Activated CD8-positive, alpha-beta memory T cell treated with anti-CD3 and anti-CD28 coated beads, Interleukin-2, amount 50 U/mL, for 24 hours (primary cell): ENCODE results near the gene ACTN2.

Experiments
- DNase-seq: peaks from one replicate; pipeline ENCODE4 v3.0.0-alpha.2; 2020; ENCODE audit errors: extremely low read depth

The ACTN2 gene

GRCh38 chr1:236773919-236774318, 87.6 kb downstream of the ACTN2 start:
- DNase-seq: no peak

- no peak for DNase-seq
Observed at GRCh38 chr1:236774926-236775325, 88.6 kb downstream of the ACTN2 start.

GRCh38 chr1:236779312-236779711, 93.0 kb downstream of the ACTN2 start:
- no peak for DNase-seq

GRCh38 chr1:236785477-236785876, 99.2 kb downstream of the ACTN2 start:
- no peak for DNase-seq

GRCh38 chr1:236786453-236786852, 100.2 kb downstream of the ACTN2 start:
- DNase-seq: no peak

GRCh38 chr1:236794585-236795034, 108.3 kb downstream of the ACTN2 start:
- DNase-seq: no peak

- peak; percentile 94 for DNase-seq
Observed at GRCh38 chr1:236795035-236795756, 108.9 kb downstream of the ACTN2 start, which contains the start of gene MTR. Gene MTR (plus strand): TSS chr1:236795292. CDS start chr1:236795704, 412 bp downstream.

GRCh38 chr1:236795757-236796667, 109.7 kb downstream of the ACTN2 start:
- DNase-seq: peak; percentile 15

- no peak for DNase-seq
Observed at GRCh38 chr1:236799001-236799400, 112.7 kb downstream of the ACTN2 start.

- DNase-seq: no peak
Observed at GRCh38 chr1:236800002-236800620, 113.8 kb downstream of the ACTN2 start.

- no peak for DNase-seq
Observed at GRCh38 chr1:236800623-236801022, 114.3 kb downstream of the ACTN2 start.

GRCh38 chr1:236802264-236802663, 116.0 kb downstream of the ACTN2 start:
- no peak for DNase-seq

- no peak for DNase-seq
Observed at GRCh38 chr1:236806634-236807033, 120.3 kb downstream of the ACTN2 start.

GRCh38 chr1:236808005-236808404, 121.7 kb downstream of the ACTN2 start:
- DNase-seq: no peak

- no peak for DNase-seq
Observed at GRCh38 chr1:236808564-236809130, 122.3 kb downstream of the ACTN2 start.

GRCh38 chr1:236809148-236809547, 122.8 kb downstream of the ACTN2 start:
- DNase-seq: no peak

- DNase-seq: no peak
Observed at GRCh38 chr1:236810018-236810417, 123.7 kb downstream of the ACTN2 start.

- no peak for DNase-seq
Observed at GRCh38 chr1:236812334-236813030, 126.2 kb downstream of the ACTN2 start.
